ENCODE results near the gene TMEM266.

- TF ChIP-seq EZH2 (IDR thresholded peaks at IDR 0.05) (no peak), POLR2AphosphoS5 (IDR thresholded peaks at IDR 0.05; ENCODE audit: borderline replicate concordance, low read depth, low read length) (no peak)
Observed at GRCh38 chr15:76192715-76193114, 132.9 kb downstream of the TMEM266 start.
